Sigmoid colon (tissue), 7 donors: ENCODE measurements around the gene IFNL4. TPM values are rescaled to one million over a fixed set of nuclear protein-coding genes. Genes with fewer than 3 reads are reported as not detected.

Experiments used
- DNase-seq: peaks from one replicate; pipeline ENCODE4 v3.0.0-alpha.2; 2019
- H3K27ac ChIP-seq, 4 donors: fragments of 200-600 bp; sonication (generic); one replicate each; pipeline ENCODE4 v1.5.1; 2016 to 2019; ENCODE audit warnings: mild to moderate bottlenecking in 1 of 4
- H3K27me3 ChIP-seq, 3 donors: fragments of 200-600 bp; sonication (generic); one replicate each; pipeline ENCODE4 v1.5.1; 2019; ENCODE audit warnings: mild to moderate bottlenecking in 1 of 3
- H3K36me3 ChIP-seq, 4 donors: fragments of 200-600 bp; sonication (generic); one replicate each; pipeline ENCODE4 v1.5.1; 2016 to 2019
- H3K4me1 ChIP-seq, 4 donors: fragments of 200-600 bp; sonication (generic); one replicate each; pipeline ENCODE4 v1.5.1; 2017 to 2019
- H3K4me3 ChIP-seq, 4 donors: fragments of 200-600 bp; sonication (generic); one replicate each; pipeline ENCODE4 v1.5.1; 2017 to 2019; ENCODE audit warnings: mild to moderate bottlenecking in 2 of 4, moderate library complexity in 1 of 4
- H3K9me3 ChIP-seq, 4 donors: fragments of 200-600 bp in 3 of 4; sonication (generic) in 3 of 4; one replicate each; pipeline versions ENCODE4 v1.5.1 to v1.6.1; 2013 to 2019
- EP300 ChIP-seq, 4 donors: sonication (generic); formaldehyde crosslinking; IDR thresholded peaks; one replicate each; pipeline ENCODE4 v1.6.1; 2017; ENCODE audit warnings: antibody characterized with exemption in 4 of 4
- POLR2A ChIP-seq, 2 donors: fragments of 450-650 bp; IDR thresholded peaks; one replicate each; pipeline ENCODE4 v1.6.1; 2016; ENCODE audit warnings: antibody characterized with exemption in 2 of 2, mild to moderate bottlenecking in 2 of 2, moderate library complexity in 2 of 2
- POLR2AphosphoS5 ChIP-seq, 4 donors: sonication (generic); formaldehyde crosslinking; IDR thresholded peaks; one replicate each; pipeline ENCODE4 v1.6.1; 2017; ENCODE audit warnings: antibody characterized with exemption in 4 of 4
- WGBS, 2 donors: extraction: QIAGEN DNeasy Blood & Tissue Kit; methylation state at CpG; one replicate each; pipeline ENCODE4 v1.1.7; 2013; 5-methylcytosine and 5-hydroxymethylcytosine counted together
- intact Hi-C: fragments of 100-400 bp; cut with DNase I; formaldehyde crosslinking; loops from one replicate; pipeline ENCODE4 v1.15.1; 2023
- polyA plus RNA-seq, 3 donors: library from polyadenylated mRNA; stranded (reverse); fragments of 200-250 nt; gene quantifications; one replicate each; pipeline ENCODE4 v1.2.3, GENCODE V29; 2013
- total RNA-seq, 4 donors: library from RNA; depleted of rRNA; stranded (reverse); fragments of >200 nt; gene quantifications; one replicate each; pipeline ENCODE4 v1.1.0, GENCODE V29; 2016
- TF ChIP-seq, protein P1 (sequence below), 4 experiments: fragments of 450-650 bp in 3 of 4; fragments of 200-600 bp in 1 of 4; IDR thresholded peaks; one replicate each; pipeline ENCODE4 v1.5.1; 2016 to 2019; ENCODE audit warnings: antibody characterized with exemption in 4 of 4, mild to moderate bottlenecking in 3 of 4, moderate library complexity in 2 of 4
- donor health status: healthy with polysubstance abuse.
- donor health status: Bipolar disorder and iron deficiency.
- donor health status: healthy.

IFNL4 gene
- total and polyA plus RNA-seq, 7 donors, result not detected

DNA sequence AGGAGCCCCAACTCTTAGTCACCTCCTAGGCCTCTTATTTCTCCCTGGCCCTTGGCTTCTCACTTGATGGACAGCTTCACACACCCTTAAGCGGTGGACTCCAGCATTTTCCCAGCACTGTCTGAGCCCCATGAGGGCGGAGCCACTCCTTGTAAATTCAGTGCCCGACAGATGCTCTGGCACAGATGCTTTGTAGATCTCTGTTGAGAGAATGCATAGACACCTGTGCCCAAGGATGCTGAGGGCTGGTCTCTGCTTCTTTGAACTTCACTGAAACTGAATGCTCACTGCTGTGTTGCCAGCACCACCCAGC, 47.9 kb downstream of the IFNL4 start:
- no peaks in the 10 kb centered on the region for H3K9me3 ChIP-seq
- no peak for DNase-seq
- H3K4me3 ChIP-seq, result no peak overlapping the region
- WGBS, 2 donors, result 59 to 75% methylated on average over 3 of the region's 3 CpGs
- no peak overlapping the region for H3K27ac ChIP-seq
- H3K4me1 ChIP-seq, result peaks cover 0 to 6% (median 6%) of the 10 kb centered on the region in 4 donors
- H3K36me3 ChIP-seq, result no peaks in the 10 kb centered on the region
- intact Hi-C loops, result no loop called here
- H3K27me3 ChIP-seq, result peaks cover 35 to 93% (median 81%) of the 10 kb centered on the region in 3 donors
- TF ChIP-seq EP300 (IDR thresholded peaks at IDR 0.05) (no peak), POLR2AphosphoS5 (IDR thresholded peaks at IDR 0.05) (no peak), POLR2A (IDR thresholded peaks at IDR 0.05) (no peak)
- TF ChIP-seq, protein P1, sequence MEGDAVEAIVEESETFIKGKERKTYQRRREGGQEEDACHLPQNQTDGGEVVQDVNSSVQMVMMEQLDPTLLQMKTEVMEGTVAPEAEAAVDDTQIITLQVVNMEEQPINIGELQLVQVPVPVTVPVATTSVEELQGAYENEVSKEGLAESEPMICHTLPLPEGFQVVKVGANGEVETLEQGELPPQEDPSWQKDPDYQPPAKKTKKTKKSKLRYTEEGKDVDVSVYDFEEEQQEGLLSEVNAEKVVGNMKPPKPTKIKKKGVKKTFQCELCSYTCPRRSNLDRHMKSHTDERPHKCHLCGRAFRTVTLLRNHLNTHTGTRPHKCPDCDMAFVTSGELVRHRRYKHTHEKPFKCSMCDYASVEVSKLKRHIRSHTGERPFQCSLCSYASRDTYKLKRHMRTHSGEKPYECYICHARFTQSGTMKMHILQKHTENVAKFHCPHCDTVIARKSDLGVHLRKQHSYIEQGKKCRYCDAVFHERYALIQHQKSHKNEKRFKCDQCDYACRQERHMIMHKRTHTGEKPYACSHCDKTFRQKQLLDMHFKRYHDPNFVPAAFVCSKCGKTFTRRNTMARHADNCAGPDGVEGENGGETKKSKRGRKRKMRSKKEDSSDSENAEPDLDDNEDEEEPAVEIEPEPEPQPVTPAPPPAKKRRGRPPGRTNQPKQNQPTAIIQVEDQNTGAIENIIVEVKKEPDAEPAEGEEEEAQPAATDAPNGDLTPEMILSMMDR (IDR thresholded peaks at IDR 0.05), result no peak

DNA sequence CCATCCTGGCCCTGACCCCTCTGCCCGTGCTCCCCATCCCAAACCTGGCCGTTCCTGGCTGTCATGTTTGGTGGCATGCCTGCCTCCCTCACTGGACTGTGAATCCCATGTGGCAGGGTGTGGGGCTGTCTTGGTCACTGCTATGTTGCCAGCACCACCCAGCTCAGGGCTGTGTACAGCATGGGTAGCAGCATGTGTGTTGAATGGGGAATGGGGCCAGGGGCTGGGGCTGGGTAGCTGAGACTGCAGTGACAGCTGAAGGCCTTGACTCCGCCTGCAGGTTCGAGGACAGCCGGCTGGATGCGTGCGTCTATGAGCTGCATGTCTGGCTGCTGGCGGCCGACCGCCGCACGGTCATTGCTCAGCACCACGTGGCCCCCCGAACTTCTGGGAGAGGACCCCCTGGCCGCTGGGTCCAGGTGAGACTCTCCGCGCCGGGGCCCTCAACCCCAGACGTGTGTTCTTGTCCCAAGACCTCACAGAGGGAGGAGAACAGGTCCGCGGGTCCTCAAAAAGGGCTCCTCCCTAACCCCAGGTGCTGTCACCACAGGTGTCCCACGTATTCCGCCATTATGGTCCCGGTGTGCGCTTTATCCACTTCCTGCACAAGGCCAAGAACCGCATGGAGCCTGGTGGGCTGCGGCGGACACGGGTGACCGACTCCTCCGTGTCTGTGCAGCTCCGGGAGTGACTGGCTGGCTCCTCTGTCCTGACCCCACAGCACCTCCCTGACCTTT, 48.4 kb downstream of the IFNL4 start:
- H3K27me3 ChIP-seq, result peaks cover 35 to 98% (median 85%) of the 10 kb centered on the region in 3 donors
- 83 to 88% methylated on average over 32 of the region's 32 CpGs for WGBS, 2 donors

DNA sequence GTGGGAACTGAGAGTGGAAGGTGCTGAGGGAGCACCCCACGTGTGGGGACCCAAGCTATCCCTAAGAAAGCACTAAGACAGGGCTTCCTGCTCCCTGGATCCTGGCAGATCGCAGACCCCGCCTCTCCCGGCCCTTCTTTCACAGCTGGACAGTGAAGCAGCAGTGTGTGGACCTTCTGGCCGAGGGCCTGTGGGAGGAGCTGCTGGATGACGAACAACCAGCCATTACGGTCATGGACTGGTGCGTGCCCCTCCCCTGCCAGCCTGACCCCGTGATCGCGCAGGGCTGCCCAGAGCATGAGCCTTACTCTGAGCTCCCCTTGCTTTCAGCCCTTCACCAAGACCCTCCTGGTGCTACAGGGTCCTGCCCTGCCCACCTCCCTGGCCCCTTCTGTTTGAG, 49.6 kb downstream of the IFNL4 start:
- intact Hi-C loops, result no loop called here
- DNase-seq, result peak; percentile 67
- H3K9me3 ChIP-seq, result no peaks in the 10 kb centered on the region
- no peak for TF ChIP-seq POLR2A (IDR thresholded peaks at IDR 0.05)
- TF ChIP-seq, protein P1 (IDR thresholded peaks at IDR 0.05), result no peak
- TF ChIP-seq EP300 (IDR thresholded peaks at IDR 0.05), result no peak
- peaks cover 33 to 91% (median 86%) of the 10 kb centered on the region in 3 donors for H3K27me3 ChIP-seq
- no peaks in the 10 kb centered on the region for H3K36me3 ChIP-seq
- H3K27ac ChIP-seq, result no peak overlapping the region
- H3K4me3 ChIP-seq, result no peak overlapping the region
- peaks cover 0 to 6% (median 6%) of the 10 kb centered on the region in 4 donors for H3K4me1 ChIP-seq
- 23 to 48% methylated on average over 11 of the region's 11 CpGs for WGBS, 2 donors

More for the DNA sequence above, 48.4 kb downstream of the IFNL4 start:
- Histone ChIP-seq H3K4me3 (no peak overlapping the region), H3K27ac (no peak overlapping the region), H3K9me3 (no peaks in the 10 kb centered on the region), H3K36me3 (no peaks in the 10 kb centered on the region), H3K4me1 (peaks cover 0 to 6% (median 6%) of the 10 kb centered on the region in 4 donors)
- no peak for DNase-seq
- TF ChIP-seq, protein P1 (IDR thresholded peaks at IDR 0.05), result no peak
- TF ChIP-seq EP300 (IDR thresholded peaks at IDR 0.05) (no peak), POLR2AphosphoS5 (IDR thresholded peaks at IDR 0.05) (no peak), POLR2A (IDR thresholded peaks at IDR 0.05) (no peak)
- intact Hi-C loops, result no loop called here

DNA sequence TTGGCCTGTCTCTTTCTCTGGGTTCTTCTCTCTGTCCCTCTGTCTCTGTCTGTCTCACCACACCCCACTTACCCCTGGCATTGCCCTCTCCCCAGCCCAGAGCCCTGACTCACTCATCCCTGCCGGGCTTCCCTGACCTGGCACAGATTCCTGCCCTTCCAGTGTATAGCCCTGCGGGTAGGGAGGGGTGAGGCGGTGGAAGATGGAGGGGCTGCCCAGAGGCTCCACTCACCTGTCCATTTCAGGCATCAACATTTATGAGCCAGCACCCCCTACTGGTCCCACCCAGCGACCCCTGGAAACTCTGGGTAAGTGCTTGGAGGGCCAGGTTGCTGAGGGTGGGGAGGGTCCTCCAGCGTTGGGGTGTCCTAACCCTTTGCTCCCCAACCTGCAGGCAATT, 50.8 kb downstream of the IFNL4 start:
- Histone ChIP-seq H3K27ac (no peak overlapping the region), H3K4me3 (no peak overlapping the region), H3K9me3 (no peaks in the 10 kb centered on the region), H3K36me3 (no peaks in the 10 kb centered on the region), H3K27me3 (peaks cover 22 to 79% (median 73%) of the 10 kb centered on the region in 3 donors), H3K4me1 (peaks cover 0 to 6% (median 6%) of the 10 kb centered on the region in 4 donors)
- intact Hi-C loops, result no loop called here
- TF ChIP-seq, protein P1 (IDR thresholded peaks at IDR 0.05), result no peak
- no peak for DNase-seq
- WGBS, 2 donors, result 26 to 50% methylated on average over 5 of the region's 5 CpGs
